GM21619 (cell line): ENCODE data around the gene ZNF586.
"Not testable (repeated sequence)": the region's sequence is repeated elsewhere in the genome, so short reads cannot be mapped to it uniquely, and the experiment has no call there.

Experiments
- ATAC-seq: cut with Tn5 transposase; IDR thresholded peaks from one replicate; pipeline ENCODE4 v1.9.1; 2021; ENCODE audit not compliant: unreplicated experiment

ZNF586 gene

GRCh38 chr19:57821501-57821900 lies 52.0 kb downstream of the ZNF586 start:
- not testable (repeated sequence) for ATAC-seq

GRCh38 chr19:57823155-57823554 lies 53.7 kb downstream of the ZNF586 start:
- ATAC-seq, result not testable (repeated sequence)

GRCh38 chr19:57823608-57824007 lies 54.1 kb downstream of the ZNF586 start:
- not testable (repeated sequence) for ATAC-seq

- ATAC-seq, result no peak
Measured at GRCh38 chr19:57825511-57825910, 56.0 kb downstream of the ZNF586 start.

DNA sequence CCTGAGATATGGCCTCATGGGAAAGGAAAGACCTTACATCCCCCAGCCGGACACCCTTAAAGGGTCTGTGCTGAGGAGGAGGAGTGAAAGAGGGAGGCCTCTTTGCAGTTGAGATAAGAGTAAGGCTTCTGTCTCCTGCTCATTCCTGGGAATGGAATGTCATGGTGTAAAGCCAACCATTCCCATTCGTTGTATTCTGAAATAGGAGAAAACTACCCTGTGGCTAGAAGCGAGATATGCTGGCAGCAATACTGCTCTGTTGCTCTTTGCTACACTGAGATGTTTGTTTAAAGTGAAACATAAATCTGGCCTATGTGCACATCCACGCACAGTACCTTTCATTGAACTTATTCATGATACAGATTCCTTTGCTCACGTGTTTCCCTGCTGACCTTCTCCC lies 59.8 kb downstream of the ZNF586 start:
- no peak for ATAC-seq

DNA sequence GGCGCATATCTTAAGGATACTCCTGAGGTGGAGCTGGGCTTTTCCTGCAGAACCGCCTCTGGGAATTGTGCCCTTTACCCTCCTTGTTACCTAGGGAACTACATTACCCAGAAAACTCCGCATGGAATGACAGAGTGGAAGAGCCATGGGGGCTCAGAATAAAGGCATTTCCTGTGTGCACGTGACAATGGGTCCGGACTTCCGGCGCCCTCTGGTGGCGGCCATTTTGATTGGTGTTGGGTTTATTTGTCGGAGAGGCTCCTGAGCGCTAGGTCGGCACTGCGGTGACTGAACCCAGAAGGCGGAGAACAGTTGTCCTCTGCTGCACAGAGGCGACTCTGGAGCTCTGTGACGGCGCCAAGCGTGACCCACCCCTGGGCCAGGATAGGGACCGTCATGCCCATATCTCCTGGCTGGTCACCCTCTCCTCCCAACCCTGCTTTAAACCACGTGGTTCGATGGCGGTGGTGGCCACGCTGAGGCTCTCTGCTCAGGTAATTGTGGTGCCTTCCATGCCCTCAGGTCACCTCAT lies 60.7 kb downstream of the ZNF586 start, which contains the start of gene ZNF587B:
Gene ZNF587B (plus strand): TSS at position 229 of the 532 bp plus-strand sequence. CDS start 230 bp downstream, at position 459.
- ATAC-seq, result no peak
